ENCODE results near the gene TRIM65. TPM values are rescaled to one million over a fixed set of nuclear protein-coding genes. Genes with fewer than 3 reads are reported as not detected.

The TRIM65 gene
- total RNA-seq, 1 donor, result 22.5 TPM

GRCh38 chr17:75897160-75898019 is 639 bp upstream of the TRIM65 start:
- no peak for TF ChIP-seq CTCF (IDR thresholded peaks at IDR 0.05; ENCODE audit: insufficient read depth, low read depth, low read length)
- no peak for DNase-seq (ENCODE audit: low read depth)
- H3K4me3 ChIP-seq (ENCODE audit: low read depth, low read length), result peak overlapping the region; percentile 79

GRCh38 chr17:75895370-75896155 is 1.2 kb downstream of the TRIM65 start:
- DNase-seq (ENCODE audit: low read depth), result peak; percentile 13
- TF ChIP-seq CTCF (IDR thresholded peaks at IDR 0.05; ENCODE audit: insufficient read depth, low read depth, low read length), result peak; percentile 49
- peak overlapping the region; percentile 79 for H3K4me3 ChIP-seq (ENCODE audit: low read depth, low read length)

DNA sequence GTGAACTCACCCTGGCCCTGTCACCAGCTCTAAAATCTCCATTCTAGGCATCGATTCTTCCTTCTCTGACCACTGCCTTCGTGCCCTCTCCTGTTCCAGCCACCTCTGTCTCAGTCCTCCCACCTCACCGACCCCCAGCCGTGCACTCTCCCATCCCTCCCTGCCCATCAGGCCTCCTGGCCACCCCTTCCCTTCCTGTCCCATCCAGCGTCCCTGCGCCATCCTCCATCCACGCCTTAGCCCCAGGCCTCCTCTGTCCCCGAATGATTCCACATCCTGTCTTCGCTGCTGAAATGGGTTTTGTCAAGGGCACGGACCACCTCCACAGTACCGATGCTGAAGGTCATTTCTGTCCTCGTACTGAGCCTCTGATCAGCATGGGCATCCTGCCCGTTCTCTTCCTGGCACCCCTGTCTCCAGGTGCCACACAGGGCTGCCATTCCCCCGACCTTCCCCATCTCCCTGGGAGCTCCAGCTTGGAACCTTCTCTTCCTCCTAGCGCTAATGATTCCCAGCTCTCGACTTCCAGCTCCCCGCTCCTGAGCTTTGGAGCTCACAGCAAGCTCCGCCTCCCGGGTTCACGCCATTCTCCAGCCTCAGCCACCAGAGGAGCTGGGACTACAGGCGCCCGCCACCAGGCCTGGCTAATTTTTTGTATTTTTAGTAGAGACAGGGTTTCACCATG is 2.6 kb downstream of the TRIM65 start:
- no peak for DNase-seq (ENCODE audit: low read depth)
- TF ChIP-seq CTCF (IDR thresholded peaks at IDR 0.05; ENCODE audit: insufficient read depth, low read depth, low read length), result no peak
- H3K4me3 ChIP-seq (ENCODE audit: low read depth, low read length), result no peak overlapping the region

DNA sequence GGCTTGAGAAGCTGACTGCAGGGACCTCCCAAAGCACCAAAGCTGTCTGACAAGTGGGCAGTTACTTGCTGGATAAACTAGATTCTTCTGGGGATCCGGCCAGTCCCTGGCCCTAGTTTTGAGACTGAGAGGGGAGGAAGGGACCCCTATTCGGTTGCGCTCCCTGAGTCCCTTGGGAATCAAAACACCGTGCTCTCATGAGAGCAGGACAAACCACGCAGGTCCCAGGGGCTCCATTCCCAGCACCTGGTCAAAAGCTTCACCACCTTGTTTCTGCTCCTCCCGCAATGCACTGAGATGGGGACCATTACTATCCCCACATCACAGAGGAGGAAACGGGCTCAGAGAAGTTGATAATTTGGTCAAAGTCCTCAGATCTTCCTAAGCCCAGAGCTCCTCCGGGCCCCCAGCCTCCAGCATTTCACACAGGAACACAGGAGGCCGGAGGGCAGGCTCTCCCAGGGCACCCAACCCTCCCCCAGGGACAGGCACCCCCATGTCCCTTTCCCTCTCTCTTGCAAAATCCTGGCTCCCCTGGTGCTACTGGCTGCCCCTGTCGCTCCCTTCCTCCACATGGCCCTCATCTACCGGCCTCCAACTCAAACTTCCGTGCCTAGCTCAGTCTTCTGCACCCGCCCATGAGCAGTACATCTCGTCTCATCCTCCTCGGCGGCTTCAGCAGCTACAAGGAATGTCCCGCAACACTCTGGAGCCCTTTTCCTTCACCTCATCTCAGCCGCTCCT is 3.3 kb downstream of the TRIM65 start:
- no peak overlapping the region for H3K4me3 ChIP-seq (ENCODE audit: low read depth, low read length)
- TF ChIP-seq CTCF (IDR thresholded peaks at IDR 0.05; ENCODE audit: insufficient read depth, low read depth, low read length), result no peak
- DNase-seq (ENCODE audit: low read depth), result no peak

DNA sequence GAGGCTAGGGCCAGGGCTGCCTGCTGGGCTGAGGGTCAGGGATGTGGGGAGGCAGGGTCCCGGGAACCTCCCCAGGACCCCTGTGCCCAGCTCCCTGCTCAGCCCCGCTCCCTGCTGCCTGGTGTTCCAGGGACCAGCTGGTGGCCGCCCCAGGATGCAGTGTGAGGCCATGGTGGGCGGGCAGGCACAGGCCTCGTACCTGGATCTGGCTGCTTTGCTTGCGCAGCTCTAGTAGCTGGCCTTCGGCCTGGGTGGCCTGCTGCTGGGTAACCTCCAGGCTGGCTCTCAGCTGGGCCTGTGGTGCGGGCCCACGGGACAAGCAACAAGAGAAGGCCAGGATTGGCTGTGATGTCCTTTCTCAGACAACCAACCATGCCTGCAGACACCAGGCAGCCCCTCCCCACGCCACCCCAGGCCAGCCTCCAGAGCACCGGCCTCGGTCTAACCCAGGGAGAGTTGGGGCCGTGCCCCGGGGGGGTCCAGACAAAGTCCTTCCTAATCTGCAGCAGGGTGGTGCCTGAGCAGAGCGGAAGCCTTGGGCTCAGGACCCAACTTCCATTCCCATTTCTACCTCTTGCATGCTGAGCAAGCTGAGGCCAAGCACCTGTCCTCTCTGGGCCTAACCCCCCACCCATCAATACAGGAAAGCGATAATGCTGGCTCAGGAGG is 4.1 kb downstream of the TRIM65 start:
- no peak for TF ChIP-seq CTCF (IDR thresholded peaks at IDR 0.05; ENCODE audit: insufficient read depth, low read depth, low read length)
- no peak overlapping the region for H3K4me3 ChIP-seq (ENCODE audit: low read depth, low read length)
- DNase-seq (ENCODE audit: low read depth), result no peak
